Measurements from ENCODE around the gene TP73.

GRCh38 chr1:3731583-3732433, 79.5 kb downstream of the TP73 start:
- no peak for TF ChIP-seq CTCF (IDR thresholded peaks at IDR 0.05)
- TF ChIP-seq POLR2A (IDR thresholded peaks at IDR 0.05) = no peak
